ENCODE measurements around the gene LRTM1.

GRCh38 chr3:54954022-54954421 lies 26.2 kb upstream of the LRTM1 start:
- no peak for TF ChIP-seq CTCF (IDR thresholded peaks at IDR 0.05)
- TF ChIP-seq POLR2A (IDR thresholded peaks at IDR 0.05) = no peak
